ENCODE measurements around the gene ELOVL1.

Gene ELOVL1

DNA sequence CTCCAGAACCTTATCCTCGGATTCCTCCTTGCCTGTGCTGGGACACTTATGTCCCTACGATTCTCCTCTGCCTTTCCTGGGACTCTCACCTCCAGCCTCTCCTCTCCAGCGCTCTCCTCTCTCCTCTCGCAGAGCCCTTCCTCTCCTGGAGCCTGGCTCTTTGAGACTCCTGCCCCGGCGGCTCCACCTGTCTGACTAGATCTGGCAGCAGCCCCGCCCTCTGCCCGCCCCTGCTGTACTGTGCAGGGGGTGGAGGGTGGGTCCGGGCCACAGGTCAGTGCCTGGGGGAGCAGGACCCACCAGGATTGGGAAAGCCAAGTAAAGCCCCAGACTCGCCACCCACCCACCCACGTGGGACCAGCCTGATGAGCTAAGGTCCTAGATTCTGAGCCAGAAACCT lies 1.6 kb downstream of the ELOVL1 start:
- Histone ChIP-seq H2AFZ (ENCODE audit: low read depth) (no peak overlapping the region), H4K20me1 (ENCODE audit: insufficient read depth) (no peaks in the 10 kb centered on the region), H3K27me3 (ENCODE audit: insufficient read depth, low read depth) (no peaks in the 10 kb centered on the region), H3K4me2 (peak overlapping the region; percentile 96), H3K79me2 (ENCODE audit: insufficient read depth, low read depth) (peaks cover 19% of the 10 kb centered on the region; the same call in 1 of the 2 replicates), H3K4me1 (ENCODE audit: low read depth, poor library complexity, severe bottlenecking) (peaks cover 13% of the 10 kb centered on the region), H3K27ac (no peak overlapping the region), H3K36me3 (ENCODE audit: insufficient read depth) (no peaks in the 10 kb centered on the region), H3K4me3 (IDR thresholded peaks at IDR 0.05; ENCODE audit: insufficient read depth, low read depth, low read length) (no peak overlapping the region), H3K9ac (peak overlapping the region; percentile 87; the same call in 1 of the 2 replicates)
- TF ChIP-seq, protein P1, sequence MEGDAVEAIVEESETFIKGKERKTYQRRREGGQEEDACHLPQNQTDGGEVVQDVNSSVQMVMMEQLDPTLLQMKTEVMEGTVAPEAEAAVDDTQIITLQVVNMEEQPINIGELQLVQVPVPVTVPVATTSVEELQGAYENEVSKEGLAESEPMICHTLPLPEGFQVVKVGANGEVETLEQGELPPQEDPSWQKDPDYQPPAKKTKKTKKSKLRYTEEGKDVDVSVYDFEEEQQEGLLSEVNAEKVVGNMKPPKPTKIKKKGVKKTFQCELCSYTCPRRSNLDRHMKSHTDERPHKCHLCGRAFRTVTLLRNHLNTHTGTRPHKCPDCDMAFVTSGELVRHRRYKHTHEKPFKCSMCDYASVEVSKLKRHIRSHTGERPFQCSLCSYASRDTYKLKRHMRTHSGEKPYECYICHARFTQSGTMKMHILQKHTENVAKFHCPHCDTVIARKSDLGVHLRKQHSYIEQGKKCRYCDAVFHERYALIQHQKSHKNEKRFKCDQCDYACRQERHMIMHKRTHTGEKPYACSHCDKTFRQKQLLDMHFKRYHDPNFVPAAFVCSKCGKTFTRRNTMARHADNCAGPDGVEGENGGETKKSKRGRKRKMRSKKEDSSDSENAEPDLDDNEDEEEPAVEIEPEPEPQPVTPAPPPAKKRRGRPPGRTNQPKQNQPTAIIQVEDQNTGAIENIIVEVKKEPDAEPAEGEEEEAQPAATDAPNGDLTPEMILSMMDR (conservative IDR thresholded peaks at IDR 0.05; ENCODE audit: low read depth, low read length) = no peak

GRCh38 chr1:43365678-43366077 lies 2.1 kb downstream of the ELOVL1 start:
- Histone ChIP-seq H3K4me1 (ENCODE audit: low read depth, poor library complexity, severe bottlenecking) (peaks cover 17% of the 10 kb centered on the region), H3K27ac (no peak overlapping the region), H3K36me3 (ENCODE audit: insufficient read depth) (no peaks in the 10 kb centered on the region), H3K9ac (no peak overlapping the region), H3K4me3 (IDR thresholded peaks at IDR 0.05; ENCODE audit: insufficient read depth, low read depth, low read length) (no peak overlapping the region), H2AFZ (ENCODE audit: low read depth) (no peak overlapping the region), H4K20me1 (ENCODE audit: insufficient read depth) (no peaks in the 10 kb centered on the region), H3K27me3 (ENCODE audit: insufficient read depth, low read depth) (no peaks in the 10 kb centered on the region), H3K4me2 (no peak overlapping the region), H3K79me2 (ENCODE audit: insufficient read depth, low read depth) (peaks cover 22% of the 10 kb centered on the region)
- TF ChIP-seq, protein P1 (conservative IDR thresholded peaks at IDR 0.05; ENCODE audit: low read depth, low read length) = no peak

- H3K79me2 ChIP-seq (ENCODE audit: insufficient read depth, low read depth) = peaks cover 35% of the 10 kb centered on the region
- H3K9ac ChIP-seq = no peak overlapping the region
- peaks cover 28% of the 10 kb centered on the region for H3K4me1 ChIP-seq (ENCODE audit: low read depth, poor library complexity, severe bottlenecking)
- H2AFZ ChIP-seq (ENCODE audit: low read depth) = no peak overlapping the region
- H4K20me1 ChIP-seq (ENCODE audit: insufficient read depth) = no peaks in the 10 kb centered on the region
- no peak overlapping the region for H3K27ac ChIP-seq
- no peak overlapping the region for H3K4me3 ChIP-seq (IDR thresholded peaks at IDR 0.05; ENCODE audit: insufficient read depth, low read depth, low read length)
- H3K36me3 ChIP-seq (ENCODE audit: insufficient read depth) = no peaks in the 10 kb centered on the region
- no peak overlapping the region for H3K4me2 ChIP-seq
- TF ChIP-seq, protein P1 (conservative IDR thresholded peaks at IDR 0.05; ENCODE audit: low read depth, low read length) = no peak
- no peaks in the 10 kb centered on the region for H3K27me3 ChIP-seq (ENCODE audit: insufficient read depth, low read depth)
Measured at GRCh38 chr1:43363935-43364525, 3.8 kb downstream of the ELOVL1 start.

DNA sequence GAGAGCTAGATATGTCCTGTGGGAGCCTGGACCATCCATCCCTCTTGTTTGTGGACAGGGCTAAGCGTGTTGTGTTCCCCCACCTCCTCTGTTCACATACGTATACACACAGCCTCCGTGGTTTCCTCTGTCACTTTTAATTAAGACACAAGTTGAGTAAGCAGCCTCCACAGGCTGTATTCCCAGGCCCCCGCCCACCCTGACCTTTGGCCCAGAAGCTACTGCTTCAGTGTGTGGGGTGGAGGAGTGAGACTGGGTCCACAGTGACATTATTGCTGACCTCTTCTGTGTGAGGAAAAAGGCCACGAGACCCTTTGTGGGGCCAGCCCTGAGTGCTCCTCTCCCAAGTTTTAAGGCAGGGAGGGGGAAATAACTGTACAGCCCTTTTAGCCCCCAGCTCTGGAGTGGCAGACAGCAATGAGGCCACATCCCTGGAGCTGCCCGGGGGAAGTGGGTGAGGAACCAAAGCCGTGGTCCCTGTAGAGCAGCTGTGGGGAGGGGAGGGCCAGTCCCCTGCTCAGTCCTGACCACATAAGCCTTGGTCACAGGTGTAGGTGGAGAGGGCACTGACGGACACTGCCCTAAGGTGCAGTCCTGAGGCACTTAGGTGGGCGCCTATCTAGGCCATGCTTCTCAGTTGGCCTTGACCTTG lies 4.4 kb downstream of the ELOVL1 start:
- Histone ChIP-seq H3K4me2 (no peak overlapping the region), H3K36me3 (ENCODE audit: insufficient read depth) (no peaks in the 10 kb centered on the region), H3K4me1 (ENCODE audit: low read depth, poor library complexity, severe bottlenecking) (peaks cover 24% of the 10 kb centered on the region), H2AFZ (ENCODE audit: low read depth) (no peak overlapping the region), H3K9ac (no peak overlapping the region), H3K4me3 (IDR thresholded peaks at IDR 0.05; ENCODE audit: insufficient read depth, low read depth, low read length) (no peak overlapping the region), H3K27me3 (ENCODE audit: insufficient read depth, low read depth) (no peaks in the 10 kb centered on the region), H3K27ac (no peak overlapping the region), H4K20me1 (ENCODE audit: insufficient read depth) (no peaks in the 10 kb centered on the region), H3K79me2 (ENCODE audit: insufficient read depth, low read depth) (peaks cover 32% of the 10 kb centered on the region)
- TF ChIP-seq, protein P1 (conservative IDR thresholded peaks at IDR 0.05; ENCODE audit: low read depth, low read length) = no peak

Data from KMS-11 (cell line).